CD4-positive, alpha-beta T cell treated with Interleukin-6 for 4 hours (primary cell): Measurements from ENCODE around the gene AMBRA1.
"Not testable (repeated sequence)": the region's sequence is repeated elsewhere in the genome, so short reads cannot be mapped to it uniquely, and the experiment has no call there.

Experiments used
- DNase-seq: peaks from one replicate; pipeline ENCODE4 v3.0.0-alpha.2; 2020; ENCODE audit warnings: mixed read lengths

The AMBRA1 gene

DNA sequence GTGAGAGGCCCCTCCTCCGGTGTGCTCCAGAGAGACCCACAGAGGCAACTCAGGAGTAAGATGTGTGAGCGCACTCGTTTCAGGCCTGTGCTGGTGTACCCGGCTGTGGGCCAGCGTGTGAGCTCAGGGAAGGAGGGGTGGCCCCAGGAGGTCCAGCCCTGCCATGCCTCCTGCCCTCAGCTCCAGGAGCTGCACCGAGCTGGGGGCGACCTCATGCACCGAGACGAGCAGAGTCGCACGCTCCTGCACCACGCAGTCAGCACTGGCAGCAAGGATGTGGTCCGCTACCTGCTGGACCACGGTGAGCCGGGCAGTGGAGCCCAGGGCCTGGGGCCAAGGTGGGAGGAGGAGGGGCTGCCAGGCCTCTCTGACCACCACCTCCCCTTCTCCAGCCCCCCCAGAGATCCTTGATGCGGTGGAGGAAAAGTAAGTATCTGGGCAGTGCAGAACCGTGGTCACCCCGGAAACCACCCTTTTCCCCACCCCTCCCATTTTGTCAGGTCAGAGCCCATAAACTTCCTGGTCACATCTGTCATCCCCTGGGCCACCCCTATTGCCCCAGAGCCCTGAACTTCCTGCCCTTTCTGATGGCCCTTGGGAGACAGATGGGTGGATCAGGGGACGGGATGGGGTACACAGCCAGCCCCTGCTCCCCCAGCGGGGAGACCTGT is 214.9 kb downstream of the AMBRA1 start:
- DNase-seq = no peak

DNA sequence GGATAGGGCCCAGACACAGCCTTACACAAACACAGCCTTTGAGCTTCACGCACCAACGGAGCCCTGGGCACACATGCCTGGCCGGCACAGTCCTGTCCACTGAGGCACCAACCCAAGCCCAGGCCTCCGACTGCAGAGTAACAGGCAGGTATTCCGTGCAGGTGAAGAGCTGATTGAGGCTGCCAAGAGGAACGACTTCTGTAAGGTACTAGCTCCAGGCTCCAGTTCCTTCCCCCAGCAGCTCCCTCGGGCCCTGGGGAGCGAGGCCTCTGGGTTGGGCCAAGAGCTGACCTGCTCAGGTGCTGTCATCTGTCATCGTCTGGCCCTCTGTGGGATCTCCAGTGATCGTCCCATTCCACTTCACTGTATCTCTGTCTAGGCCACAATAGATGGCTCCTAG is 215.5 kb downstream of the AMBRA1 start:
- DNase-seq = no peak

DNA sequence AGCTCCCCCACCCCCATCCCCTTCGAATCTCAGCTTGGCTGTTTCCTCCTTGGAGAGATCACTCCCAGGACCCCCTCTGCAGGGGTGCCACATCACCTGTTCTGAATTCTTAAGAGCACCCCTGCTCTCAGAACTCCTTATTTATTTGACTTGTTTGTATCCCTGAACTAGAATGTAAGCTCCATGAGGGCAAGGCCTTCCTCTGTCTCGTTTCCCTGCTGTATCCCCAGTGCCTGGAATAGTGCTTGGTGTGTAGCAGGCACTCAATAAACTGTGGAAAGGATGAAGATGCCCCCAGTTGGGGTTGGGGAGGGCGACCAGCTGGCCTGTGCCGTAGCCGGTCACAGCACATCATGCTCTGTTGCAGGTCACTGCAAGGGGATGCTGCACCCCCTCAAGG is 216.0 kb downstream of the AMBRA1 start:
- DNase-seq = no peak

DNA sequence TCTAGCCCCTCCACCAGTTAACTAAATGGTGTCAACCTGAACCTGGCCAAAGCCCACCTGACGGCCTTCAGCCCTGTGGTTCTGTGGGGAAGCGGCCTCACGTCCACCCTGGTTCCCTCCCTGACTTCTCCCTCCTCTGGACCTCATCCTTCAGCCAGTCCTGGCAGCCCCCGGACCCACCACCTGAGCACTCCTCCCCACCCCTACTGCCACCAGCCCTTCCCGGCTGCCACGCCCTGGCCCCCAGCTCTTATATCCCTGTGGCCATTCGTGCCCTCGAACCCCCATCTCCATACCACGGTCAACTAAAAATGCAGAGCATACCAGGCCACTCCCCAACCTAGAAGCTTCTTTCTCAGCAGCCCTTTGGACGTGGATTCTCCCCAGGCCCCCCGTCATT is 216.5 kb downstream of the AMBRA1 start:
- no peak for DNase-seq

DNA sequence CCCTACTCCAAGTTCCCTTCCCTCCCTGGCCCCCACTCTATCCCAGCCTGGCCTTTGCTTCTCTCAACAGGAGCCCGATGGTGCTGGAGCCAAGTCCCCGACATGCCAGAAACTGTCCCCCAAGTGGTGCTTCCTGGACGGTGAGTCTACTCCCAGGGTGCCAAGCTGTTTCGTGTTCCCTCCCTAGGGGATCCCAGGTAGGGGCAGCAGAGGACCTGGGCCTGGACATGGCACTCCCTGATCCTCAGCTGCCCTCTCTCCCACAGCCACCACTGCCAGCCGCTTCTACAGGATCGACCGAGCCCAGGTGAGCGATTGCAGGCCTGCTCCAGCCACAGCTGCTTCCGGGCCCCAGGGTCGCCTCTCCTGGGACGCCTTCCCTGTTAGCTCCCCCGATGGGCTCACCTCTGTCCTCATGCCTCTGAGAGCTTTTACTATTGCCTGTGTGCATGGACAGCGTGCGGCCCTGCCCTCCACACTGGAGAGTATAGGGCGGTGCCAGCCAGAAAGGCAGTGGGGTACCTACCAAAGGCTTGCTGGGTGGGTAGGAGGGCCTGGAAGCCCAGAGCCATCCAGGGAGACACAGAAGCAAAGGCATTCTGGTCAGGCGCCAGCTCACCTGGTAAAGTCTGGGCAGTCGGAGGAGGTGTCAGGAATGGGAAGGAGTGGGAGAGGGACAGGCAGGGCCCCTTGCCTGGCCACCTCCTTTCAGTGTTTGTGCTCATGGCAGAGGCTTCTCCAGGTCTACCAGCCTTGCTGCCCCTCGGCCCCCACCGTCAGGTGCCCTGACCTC is 217.4 kb downstream of the AMBRA1 start:
- no peak for DNase-seq

DNA sequence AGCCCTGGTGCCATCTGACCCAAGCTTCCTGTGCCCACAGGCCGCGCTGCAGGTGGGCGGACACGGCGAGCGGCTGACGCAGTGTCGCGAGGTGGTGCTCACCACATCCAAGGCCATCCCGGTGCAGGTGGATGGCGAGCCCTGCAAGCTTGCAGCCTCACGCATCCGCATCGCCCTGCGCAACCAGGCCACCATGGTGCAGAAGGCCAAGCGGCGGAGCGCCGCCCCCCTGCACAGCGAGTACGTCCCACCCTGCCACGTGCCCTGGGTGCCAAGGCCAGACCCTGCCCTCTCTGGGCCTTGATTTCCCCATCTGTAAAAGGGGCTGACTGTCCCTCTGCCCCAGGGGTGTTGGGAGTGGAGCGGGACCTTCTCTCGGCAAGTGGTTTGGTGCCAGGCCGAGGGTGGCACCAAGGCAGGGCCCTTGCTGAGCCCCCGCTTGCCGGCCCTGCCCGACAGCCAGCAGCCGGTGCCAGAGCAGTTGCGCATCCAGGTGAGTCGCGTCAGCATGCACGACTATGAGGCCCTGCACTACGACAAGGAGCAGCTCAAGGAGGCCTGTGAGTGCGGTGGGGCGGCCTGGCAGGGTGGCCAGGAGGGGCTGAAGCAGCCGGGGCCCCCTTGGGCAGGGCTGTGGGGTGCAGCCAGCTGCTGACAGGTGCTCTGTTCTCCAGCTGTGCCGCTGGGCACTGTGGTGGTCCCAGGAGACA is 218.3 kb downstream of the AMBRA1 start:
- no peak for DNase-seq

DNA sequence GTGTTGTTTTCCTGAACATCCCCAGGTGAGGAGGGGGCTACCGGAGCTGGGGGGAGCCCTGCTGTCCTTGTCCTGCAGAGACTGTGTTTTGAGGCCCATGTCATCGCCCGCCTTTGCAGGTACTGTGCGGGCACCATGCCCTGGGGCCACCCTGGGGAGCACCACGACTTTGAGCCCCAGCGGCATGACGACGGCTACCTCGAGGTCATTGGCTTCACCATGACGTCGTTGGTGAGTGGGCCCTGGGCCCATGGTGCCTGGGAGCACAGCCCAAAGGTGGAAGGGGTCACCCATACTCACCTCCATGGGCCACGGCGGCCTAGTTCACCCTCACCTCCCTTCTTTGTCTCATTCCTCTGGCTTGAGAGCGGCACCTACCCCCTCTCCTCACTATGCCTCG is 219.0 kb downstream of the AMBRA1 start:
- DNase-seq = no peak

DNA sequence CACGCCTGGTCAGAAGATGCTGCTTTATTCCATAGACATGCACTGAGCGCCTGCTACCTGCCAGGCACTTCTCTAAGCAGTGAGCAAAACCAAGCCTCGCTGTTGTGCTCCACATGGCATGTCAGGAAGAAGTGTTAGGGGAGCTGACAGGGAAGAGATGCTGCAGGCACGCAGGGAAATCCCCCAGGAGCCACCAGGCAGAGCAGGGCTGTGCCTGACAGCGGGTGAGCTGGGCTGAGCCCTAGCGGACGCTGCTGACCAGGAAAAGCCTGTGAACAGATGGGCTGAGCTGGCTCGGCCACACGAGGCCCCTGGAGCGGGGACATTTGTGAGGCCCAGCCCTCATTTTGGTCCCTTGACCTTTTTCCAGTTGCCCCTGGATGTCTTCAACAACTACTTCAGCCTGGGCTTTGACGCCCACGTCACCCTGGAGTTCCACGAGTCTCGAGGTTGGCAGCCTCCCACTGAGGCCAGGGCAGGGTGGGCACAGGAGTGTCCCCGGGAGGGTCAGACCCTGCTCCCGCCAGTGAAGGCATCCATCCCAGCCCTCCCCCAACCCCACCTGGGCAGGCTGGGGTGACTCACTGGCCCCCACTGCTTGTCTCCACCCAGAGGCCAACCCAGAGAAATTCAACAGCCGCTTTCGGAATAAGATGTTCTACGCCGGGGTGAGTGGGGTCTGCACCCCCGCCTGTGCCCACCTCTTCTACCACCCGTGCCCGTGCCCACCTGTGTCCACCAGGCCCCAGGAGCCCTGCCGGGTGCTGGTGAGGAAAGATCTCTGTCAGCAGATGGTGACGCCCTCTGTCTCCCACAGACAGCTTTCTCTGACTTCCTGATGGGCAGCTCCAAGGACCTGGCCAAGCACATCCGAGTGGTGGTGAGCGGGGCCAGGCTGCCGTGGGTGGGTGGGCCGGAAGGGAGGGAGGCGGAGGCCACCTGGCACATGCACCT is 219.8 kb downstream of the AMBRA1 start:
- no peak for DNase-seq

DNA sequence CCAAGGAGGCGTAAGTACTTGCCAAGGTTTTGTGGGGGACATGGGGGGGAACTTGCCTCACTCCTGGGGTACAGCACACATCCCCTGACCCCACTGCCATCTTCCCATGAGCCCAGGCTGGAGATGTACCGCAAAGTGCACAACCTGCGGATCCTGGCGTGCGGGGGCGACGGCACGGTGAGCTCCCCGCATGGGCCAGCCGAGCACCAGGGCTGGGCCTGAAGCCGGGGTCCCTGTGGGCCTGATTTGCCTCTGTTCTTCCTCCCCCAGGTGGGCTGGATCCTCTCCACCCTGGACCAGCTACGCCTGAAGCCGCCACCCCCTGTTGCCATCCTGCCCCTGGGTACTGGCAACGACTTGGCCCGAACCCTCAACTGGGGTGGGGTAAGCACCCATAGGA is 221.3 kb downstream of the AMBRA1 start:
- not testable (repeated sequence) for DNase-seq

DNA sequence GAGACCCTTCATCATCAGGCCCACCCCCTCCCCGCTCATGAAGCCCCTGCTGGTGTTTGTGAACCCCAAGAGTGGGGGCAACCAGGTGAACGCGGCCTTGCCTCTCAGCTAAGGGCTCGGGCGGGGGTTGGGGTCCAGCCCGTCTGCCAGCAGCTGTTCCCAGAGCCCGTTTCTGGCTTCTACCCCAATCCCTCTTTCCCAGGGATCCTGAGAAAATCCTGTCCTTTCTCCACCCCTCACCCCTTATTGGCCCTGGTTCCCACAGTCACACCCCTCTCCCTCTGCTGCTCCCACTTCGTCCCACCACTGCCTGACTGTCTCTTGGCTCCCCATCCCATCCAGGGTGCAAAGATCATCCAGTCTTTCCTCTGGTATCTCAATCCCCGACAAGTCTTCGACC is 221.7 kb downstream of the AMBRA1 start:
- DNase-seq = no peak

DNA sequence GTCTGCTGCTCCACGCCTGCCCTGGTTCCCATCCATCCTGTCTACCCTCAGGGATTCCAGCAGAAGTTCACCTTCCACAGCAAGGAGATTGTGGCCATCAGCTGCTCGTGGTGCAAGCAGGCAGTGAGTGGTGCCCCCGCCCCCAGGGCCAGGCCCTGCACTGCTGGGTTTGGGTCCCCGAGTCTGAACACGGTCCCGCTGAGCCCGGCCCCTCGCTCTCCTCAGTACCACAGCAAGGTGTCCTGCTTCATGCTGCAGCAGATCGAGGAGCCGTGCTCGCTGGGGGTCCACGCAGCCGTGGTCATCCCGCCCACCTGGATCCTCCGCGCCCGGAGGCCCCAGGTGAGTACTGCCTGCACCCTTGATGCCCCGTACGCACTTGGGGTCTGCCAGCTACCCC is 222.6 kb downstream of the AMBRA1 start:
- DNase-seq = not testable (repeated sequence)

DNA sequence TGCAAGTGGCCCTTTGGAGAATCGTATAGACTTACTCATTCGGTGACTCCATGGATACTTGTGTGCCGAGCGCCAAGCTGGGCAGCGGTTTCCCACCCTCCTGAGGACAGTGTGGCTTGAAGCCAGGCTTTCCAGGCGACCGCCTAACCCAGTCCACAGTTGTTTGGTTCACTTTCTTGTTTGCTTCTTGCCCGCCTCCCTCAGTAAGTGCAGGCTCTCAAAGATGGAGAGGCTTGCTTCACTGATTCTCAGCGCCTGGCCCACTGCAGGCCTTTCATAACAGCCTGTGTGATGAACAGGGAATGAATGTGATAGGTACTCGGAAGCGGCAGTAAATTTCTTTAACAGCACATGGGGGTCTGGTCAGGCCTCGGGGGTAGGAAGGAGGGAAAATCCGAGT is 223.6 kb downstream of the AMBRA1 start:
- no peak for DNase-seq

DNA sequence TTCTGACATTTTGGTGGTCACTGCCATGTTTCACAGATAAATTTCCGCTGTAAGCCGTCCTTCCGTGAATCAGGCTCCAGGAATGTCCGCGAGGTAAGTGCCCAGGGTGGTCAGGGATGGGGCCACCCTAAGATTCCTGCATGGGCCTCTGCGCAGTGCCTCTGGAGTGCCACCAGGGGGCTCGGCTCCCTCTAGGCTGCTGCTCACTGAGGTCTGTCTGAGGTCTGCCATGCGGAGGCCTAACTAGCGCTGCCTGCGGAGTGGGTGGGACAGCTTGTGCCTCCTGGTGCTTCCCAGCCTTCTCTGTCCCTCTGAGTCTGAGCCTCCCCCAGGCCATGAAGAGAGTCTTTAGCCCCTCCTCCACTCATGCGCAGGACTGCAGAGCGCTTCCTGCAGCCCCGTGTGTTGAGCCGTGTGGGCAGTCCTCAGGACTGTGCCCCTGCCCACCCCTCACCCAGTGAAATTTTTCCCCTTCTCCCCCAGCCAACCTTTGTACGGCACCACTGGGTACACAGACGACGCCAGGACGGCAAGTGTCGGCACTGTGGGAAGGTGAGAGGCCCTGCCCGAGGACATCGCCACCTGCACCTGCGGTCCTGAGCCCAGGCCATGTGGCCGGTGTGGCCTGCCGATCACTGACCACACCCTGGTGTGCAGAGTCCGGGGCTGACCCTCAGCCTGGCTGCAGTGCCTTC is 224.2 kb downstream of the AMBRA1 start:
- DNase-seq = peak; percentile 66

DNA sequence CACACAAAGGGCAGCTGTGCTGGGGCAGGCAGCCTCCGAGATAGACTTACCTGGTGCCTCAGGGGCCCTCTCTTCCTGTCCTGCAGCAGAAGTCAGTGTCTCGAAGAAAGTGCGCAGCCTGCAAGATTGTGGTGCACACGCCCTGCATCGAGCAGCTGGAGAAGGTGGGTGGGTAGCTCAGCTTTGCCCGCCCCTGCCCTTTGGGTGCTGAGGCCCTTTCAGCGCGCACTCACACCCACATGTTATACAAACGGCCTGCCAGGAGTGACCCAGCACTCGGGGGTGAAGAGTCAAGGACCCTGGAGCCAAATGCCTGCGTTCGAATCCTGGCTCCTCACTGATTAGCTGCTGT is 225.9 kb downstream of the AMBRA1 start:
- no peak for DNase-seq

DNA sequence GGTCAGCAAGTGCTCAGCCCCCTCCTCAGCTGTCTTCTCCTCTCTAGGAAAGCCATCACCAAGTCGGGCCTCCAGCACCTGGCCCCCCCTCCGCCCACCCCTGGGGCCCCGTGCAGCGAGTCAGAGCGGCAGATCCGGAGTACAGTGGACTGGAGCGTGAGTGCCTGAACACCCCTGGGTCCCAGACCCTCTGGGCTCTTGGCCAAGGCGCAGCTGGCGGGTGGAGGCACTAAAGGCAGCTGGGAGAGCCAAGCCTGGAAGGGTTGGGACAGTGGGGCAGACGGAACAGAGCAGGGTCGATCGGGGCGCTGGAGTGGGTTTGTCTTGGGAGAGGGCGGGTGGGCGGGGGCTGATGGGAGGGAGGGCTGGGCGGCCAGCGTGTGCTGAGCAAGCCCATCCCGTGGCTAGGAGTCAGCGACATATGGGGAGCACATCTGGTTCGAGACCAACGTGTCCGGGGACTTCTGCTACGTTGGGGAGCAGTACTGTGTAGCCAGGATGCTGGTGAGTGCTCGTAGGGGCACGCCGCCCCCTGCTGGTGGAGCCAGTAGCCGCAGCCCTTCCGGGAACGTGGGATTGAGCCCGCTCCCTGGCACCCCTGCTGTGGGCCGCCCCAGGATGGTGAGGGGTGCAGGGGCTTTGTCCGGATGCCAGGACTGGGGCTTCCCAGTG is 226.4 kb downstream of the AMBRA1 start:
- peak; percentile 86 for DNase-seq

DNA sequence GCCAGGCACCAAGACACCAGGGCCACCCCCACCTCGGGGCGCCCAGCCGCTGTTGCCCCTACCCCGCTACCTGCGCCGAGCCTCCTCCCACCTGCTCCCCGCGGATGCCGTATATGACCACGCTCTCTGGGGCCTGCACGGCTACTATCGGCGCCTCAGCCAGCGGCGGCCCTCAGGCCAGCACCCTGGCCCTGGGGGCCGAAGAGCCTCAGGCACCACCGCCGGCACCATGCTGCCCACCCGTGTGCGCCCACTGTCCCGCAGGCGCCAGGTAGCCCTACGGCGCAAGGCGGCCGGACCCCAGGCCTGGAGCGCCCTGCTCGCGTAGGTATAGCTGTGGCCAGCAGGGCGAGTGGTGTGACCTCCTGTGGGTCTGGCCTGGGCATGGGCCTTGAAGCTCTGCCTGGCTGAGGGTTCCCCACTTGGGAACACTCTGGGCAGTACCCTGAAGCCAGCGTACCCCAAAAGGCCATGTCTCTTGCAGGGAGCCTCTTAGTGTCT is 227.1 kb downstream of the AMBRA1 start:
- DNase-seq = no peak

DNA sequence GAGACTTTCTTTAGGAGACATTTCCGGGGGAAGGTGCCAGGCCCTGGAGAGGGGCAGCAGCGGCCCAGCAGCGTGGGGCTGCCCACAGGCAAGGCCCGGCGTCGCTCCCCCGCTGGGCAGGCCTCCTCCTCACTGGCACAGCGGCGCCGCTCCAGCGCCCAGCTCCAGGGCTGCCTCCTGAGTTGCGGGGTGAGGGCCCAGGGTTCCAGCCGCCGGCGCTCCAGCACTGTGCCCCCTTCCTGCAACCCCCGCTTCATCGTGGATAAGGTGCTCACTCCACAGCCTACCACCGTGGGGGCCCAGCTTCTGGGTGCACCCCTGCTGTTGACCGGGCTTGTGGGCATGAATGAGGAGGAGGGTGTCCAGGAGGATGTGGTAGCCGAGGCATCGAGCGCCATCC is 227.6 kb downstream of the AMBRA1 start:
- no peak for DNase-seq

DNA sequence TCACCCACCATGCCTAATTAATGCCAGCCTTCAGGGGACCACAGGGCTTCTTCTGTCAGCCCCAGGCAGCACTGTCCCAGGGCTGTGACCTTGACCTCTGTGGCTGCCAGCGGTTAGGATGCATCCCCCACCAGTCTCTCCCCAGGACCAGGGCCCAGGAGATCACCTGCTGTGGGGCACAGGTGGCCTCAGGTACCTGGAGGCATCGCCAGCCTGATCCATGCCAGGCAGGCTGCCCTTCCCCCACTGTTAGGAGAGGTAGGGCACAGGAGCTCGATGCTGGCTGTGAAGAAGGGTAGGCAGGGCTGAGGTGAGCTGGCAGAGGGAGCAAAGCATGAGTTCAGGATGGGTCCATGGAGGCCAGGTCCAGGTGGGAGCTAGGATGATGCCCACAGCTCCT is 229.0 kb downstream of the AMBRA1 start:
- no peak for DNase-seq

DNA sequence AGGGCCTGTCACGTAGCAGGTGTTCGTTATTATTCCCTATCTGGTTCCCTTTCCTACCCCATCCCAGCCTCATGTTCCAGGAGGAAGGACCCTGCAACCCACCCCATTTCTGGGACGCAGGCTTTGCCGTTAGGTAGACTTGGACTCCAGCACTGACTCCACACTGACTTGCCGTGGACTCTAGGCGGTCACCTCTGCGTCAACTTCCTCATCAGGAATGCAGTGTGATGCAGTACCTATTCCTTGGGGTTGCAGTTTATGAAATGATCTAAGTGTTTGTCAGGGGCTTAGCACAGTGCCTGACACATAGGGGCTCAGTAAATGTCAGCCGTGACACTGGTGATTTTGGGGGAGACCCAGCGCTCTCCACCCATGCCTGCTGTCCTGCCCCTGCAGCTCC is 229.8 kb downstream of the AMBRA1 start:
- no peak for DNase-seq

DNA sequence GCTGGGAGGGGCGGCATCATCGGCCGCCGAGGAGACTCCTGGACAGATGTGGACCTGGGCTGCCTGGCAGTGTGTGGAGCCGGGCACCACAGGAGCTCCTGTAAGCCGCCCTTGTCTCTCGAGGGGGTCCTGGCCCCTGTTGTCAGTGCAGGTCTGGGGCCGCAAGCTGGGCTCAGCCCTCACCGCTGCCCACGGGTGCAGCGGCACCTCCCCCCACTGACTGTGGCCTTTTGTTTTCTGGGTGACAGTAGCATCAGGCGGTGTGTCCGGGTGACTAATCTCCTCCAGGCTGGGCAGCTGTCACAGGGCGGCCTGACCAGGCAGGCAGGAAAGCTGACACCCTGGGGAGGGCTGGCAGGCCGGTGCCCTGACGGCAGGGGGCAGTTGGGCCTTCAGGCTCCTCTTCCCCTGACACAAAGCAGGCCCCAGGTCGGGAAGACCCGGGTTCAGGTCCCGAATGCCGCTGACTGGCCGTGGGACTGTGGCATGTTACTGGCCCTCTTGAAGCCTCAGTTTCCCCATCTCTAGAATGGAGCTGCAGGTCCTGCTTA is 230.3 kb downstream of the AMBRA1 start:
- DNase-seq = no peak

DNA sequence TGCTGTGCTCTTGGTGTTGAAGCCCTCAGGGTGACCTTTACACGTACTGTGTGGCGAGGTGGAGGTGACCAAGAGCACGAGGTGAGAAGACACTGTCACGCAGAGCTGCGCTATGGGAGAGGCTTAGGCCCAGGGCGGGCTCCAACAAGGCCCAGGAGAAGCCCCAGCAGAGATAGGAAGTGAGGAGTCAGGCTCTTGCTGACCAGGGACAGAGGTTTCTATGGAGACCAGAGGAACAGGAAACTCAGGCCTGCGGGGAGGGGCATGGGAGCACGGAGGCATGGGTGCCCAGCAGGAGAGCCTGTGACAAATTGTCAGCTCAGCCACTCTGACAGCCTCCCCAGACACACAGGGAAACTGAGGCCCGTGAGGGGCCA is 230.8 kb downstream of the AMBRA1 start:
- no peak for DNase-seq
